ENCODE data around the gene PXDN.
"Not testable (repeated sequence)": the region's sequence is repeated elsewhere in the genome, so short reads cannot be mapped to it uniquely, and the experiment has no call there.

PXDN gene

GRCh38 chr2:1679488-1680039 lies 64.8 kb downstream of the PXDN start:
- H3K27me3 Mint-ChIP-seq; DNase-seq (ENCODE audit: low spot score in 2 of 2); H3K36me3 Mint-ChIP-seq (ENCODE audit: insufficient read depth); H3K9me3 Mint-ChIP-seq; ATAC-seq (replicated peaks; ENCODE audit: extremely low read depth, poor library complexity, severe bottlenecking); H3K4me1 Mint-ChIP-seq; H3K4me3 Mint-ChIP-seq; H3K27ac Mint-ChIP-seq (ENCODE audit: low read depth): not testable (repeated sequence)

- H3K27ac Mint-ChIP-seq (ENCODE audit: low read depth); H3K4me3 Mint-ChIP-seq; H3K9me3 Mint-ChIP-seq; DNase-seq (ENCODE audit: low spot score in 2 of 2); ATAC-seq (replicated peaks; ENCODE audit: extremely low read depth, poor library complexity, severe bottlenecking); H3K4me1 Mint-ChIP-seq; H3K36me3 Mint-ChIP-seq (ENCODE audit: insufficient read depth); H3K27me3 Mint-ChIP-seq: not testable (repeated sequence)
Observed at GRCh38 chr2:1679065-1679464, 65.2 kb downstream of the PXDN start.

GRCh38 chr2:1678609-1679008 lies 65.7 kb downstream of the PXDN start:
- Mint-ChIP-seq H3K9me3 (no peaks in the 10 kb centered on the region), H3K27ac (ENCODE audit: low read depth) (no peak overlapping the region), H3K4me3 (no peak overlapping the region), H3K27me3 (no peaks in the 10 kb centered on the region), H3K4me1 (no peaks in the 10 kb centered on the region), H3K36me3 (ENCODE audit: insufficient read depth) (no peaks in the 10 kb centered on the region)
- DNase-seq (ENCODE audit: low spot score in 2 of 2) (no peak), ATAC-seq (replicated peaks; ENCODE audit: extremely low read depth, poor library complexity, severe bottlenecking) (no peak)

GRCh38 chr2:1677821-1678165 lies 66.5 kb downstream of the PXDN start:
- H3K27ac Mint-ChIP-seq (ENCODE audit: low read depth) = no peak overlapping the region
- H3K4me3 Mint-ChIP-seq = no peak overlapping the region
- H3K4me1 Mint-ChIP-seq = no peaks in the 10 kb centered on the region

GRCh38 chr2:1676913-1677820 lies 67.1 kb downstream of the PXDN start:
- no peaks in the 10 kb centered on the region for H3K27me3 Mint-ChIP-seq
- no peaks in the 10 kb centered on the region for H3K9me3 Mint-ChIP-seq
- DNase-seq (ENCODE audit: low spot score in 2 of 2) (no peak), ATAC-seq (replicated peaks; ENCODE audit: extremely low read depth, poor library complexity, severe bottlenecking) (no peak)
- no peaks in the 10 kb centered on the region for H3K36me3 Mint-ChIP-seq (ENCODE audit: insufficient read depth)
- no peaks in the 10 kb centered on the region for H3K4me1 Mint-ChIP-seq
- H3K27ac Mint-ChIP-seq (ENCODE audit: low read depth) = no peak overlapping the region
- no peak overlapping the region for H3K4me3 Mint-ChIP-seq

More at GRCh38 chr2:1677821-1678165, 66.5 kb downstream of the PXDN start:
- H3K9me3 Mint-ChIP-seq = no peaks in the 10 kb centered on the region
- ATAC-seq (replicated peaks; ENCODE audit: extremely low read depth, poor library complexity, severe bottlenecking) (no peak), DNase-seq (ENCODE audit: low spot score in 2 of 2) (no peak)
- H3K36me3 Mint-ChIP-seq (ENCODE audit: insufficient read depth) = no peaks in the 10 kb centered on the region
- H3K27me3 Mint-ChIP-seq = no peaks in the 10 kb centered on the region

- Mint-ChIP-seq H3K36me3 (ENCODE audit: insufficient read depth) (no peaks in the 10 kb centered on the region), H3K4me1 (no peaks in the 10 kb centered on the region), H3K27ac (ENCODE audit: low read depth) (no peak overlapping the region), H3K9me3 (no peaks in the 10 kb centered on the region), H3K4me3 (no peak overlapping the region), H3K27me3 (no peaks in the 10 kb centered on the region)
- DNase-seq (ENCODE audit: low spot score in 2 of 2) = no peak
- ATAC-seq (replicated peaks; ENCODE audit: extremely low read depth, poor library complexity, severe bottlenecking) = no peak
Observed at GRCh38 chr2:1676091-1676912, 68.0 kb downstream of the PXDN start.

- no peak for ATAC-seq (replicated peaks; ENCODE audit: extremely low read depth, poor library complexity, severe bottlenecking)
- H3K4me3 Mint-ChIP-seq = no peak overlapping the region
- no peak overlapping the region for H3K27ac Mint-ChIP-seq (ENCODE audit: low read depth)
- H3K36me3 Mint-ChIP-seq (ENCODE audit: insufficient read depth) = no peaks in the 10 kb centered on the region
- no peak for DNase-seq (ENCODE audit: low spot score in 2 of 2)
- H3K27me3 Mint-ChIP-seq = no peaks in the 10 kb centered on the region
- H3K4me1 Mint-ChIP-seq = no peaks in the 10 kb centered on the region
- no peaks in the 10 kb centered on the region for H3K9me3 Mint-ChIP-seq
Observed at GRCh38 chr2:1675633-1676032, 68.7 kb downstream of the PXDN start.

- H3K27ac Mint-ChIP-seq (ENCODE audit: low read depth) = no peak overlapping the region
- H3K4me1 Mint-ChIP-seq = no peaks in the 10 kb centered on the region
- DNase-seq (ENCODE audit: low spot score in 2 of 2) (no peak), ATAC-seq (replicated peaks; ENCODE audit: extremely low read depth, poor library complexity, severe bottlenecking) (no peak)
- no peaks in the 10 kb centered on the region for H3K27me3 Mint-ChIP-seq
- no peaks in the 10 kb centered on the region for H3K9me3 Mint-ChIP-seq
- no peak overlapping the region for H3K4me3 Mint-ChIP-seq
- H3K36me3 Mint-ChIP-seq (ENCODE audit: insufficient read depth) = no peaks in the 10 kb centered on the region
Observed at GRCh38 chr2:1674766-1675397, 69.4 kb downstream of the PXDN start.

- Mint-ChIP-seq H3K4me3 (no peak overlapping the region), H3K4me1 (no peaks in the 10 kb centered on the region), H3K36me3 (ENCODE audit: insufficient read depth) (no peaks in the 10 kb centered on the region), H3K9me3 (no peaks in the 10 kb centered on the region), H3K27ac (ENCODE audit: low read depth) (no peak overlapping the region), H3K27me3 (no peaks in the 10 kb centered on the region)
- no peak for ATAC-seq (replicated peaks; ENCODE audit: extremely low read depth, poor library complexity, severe bottlenecking)
- no peak for DNase-seq (ENCODE audit: low spot score in 2 of 2)
Observed at GRCh38 chr2:1674276-1674675, 70.0 kb downstream of the PXDN start.

GRCh38 chr2:1673160-1673944 lies 71.0 kb downstream of the PXDN start:
- Mint-ChIP-seq H3K4me1 (no peaks in the 10 kb centered on the region), H3K27me3 (no peaks in the 10 kb centered on the region), H3K4me3 (no peak overlapping the region), H3K27ac (ENCODE audit: low read depth) (no peak overlapping the region), H3K36me3 (ENCODE audit: insufficient read depth) (no peaks in the 10 kb centered on the region), H3K9me3 (no peaks in the 10 kb centered on the region)
- DNase-seq (ENCODE audit: low spot score in 2 of 2) (no peak), ATAC-seq (replicated peaks; ENCODE audit: extremely low read depth, poor library complexity, severe bottlenecking) (no peak)

- no peaks in the 10 kb centered on the region for H3K9me3 Mint-ChIP-seq
- H3K4me1 Mint-ChIP-seq = no peaks in the 10 kb centered on the region
- H3K27ac Mint-ChIP-seq (ENCODE audit: low read depth) = no peak overlapping the region
- no peak overlapping the region for H3K4me3 Mint-ChIP-seq
- no peaks in the 10 kb centered on the region for H3K27me3 Mint-ChIP-seq
- ATAC-seq (replicated peaks; ENCODE audit: extremely low read depth, poor library complexity, severe bottlenecking) = no peak
- H3K36me3 Mint-ChIP-seq (ENCODE audit: insufficient read depth) = no peaks in the 10 kb centered on the region
- no peak for DNase-seq (ENCODE audit: low spot score in 2 of 2)
Observed at GRCh38 chr2:1672738-1673137, 71.6 kb downstream of the PXDN start.

- Mint-ChIP-seq H3K27ac (ENCODE audit: low read depth) (no peak overlapping the region), H3K4me1 (no peaks in the 10 kb centered on the region), H3K27me3 (no peaks in the 10 kb centered on the region), H3K36me3 (ENCODE audit: insufficient read depth) (no peaks in the 10 kb centered on the region), H3K4me3 (no peak overlapping the region), H3K9me3 (no peaks in the 10 kb centered on the region)
- DNase-seq (ENCODE audit: low spot score in 2 of 2) (no peak), ATAC-seq (replicated peaks; ENCODE audit: extremely low read depth, poor library complexity, severe bottlenecking) (no peak)
Observed at GRCh38 chr2:1671916-1672315, 72.4 kb downstream of the PXDN start.

Data from central memory CD8-positive, alpha-beta T cell (primary cell).